DMS 273 (cell line): ENCODE measurements around the gene DNAL4.

Experiments
- DNase-seq: peaks from one replicate; lab custom pipeline; 2025; ENCODE audit not compliant: unreplicated experiment; lab: John Stamatoyannopoulos, UW

DNAL4 gene

GRCh38 chr22:38793721-38794466 lies at the start of gene DNAL4:
DNAL4 (minus strand) TSS chr22:38794143; CDS start chr22:38782731, 11,412 bp downstream.
- DNase-seq = peak; percentile 98

- peak; percentile 89 for DNase-seq
These were observed 49.3 kb upstream of the DNAL4 start for GRCh38 chr22:38843201-38843656.

DNA sequence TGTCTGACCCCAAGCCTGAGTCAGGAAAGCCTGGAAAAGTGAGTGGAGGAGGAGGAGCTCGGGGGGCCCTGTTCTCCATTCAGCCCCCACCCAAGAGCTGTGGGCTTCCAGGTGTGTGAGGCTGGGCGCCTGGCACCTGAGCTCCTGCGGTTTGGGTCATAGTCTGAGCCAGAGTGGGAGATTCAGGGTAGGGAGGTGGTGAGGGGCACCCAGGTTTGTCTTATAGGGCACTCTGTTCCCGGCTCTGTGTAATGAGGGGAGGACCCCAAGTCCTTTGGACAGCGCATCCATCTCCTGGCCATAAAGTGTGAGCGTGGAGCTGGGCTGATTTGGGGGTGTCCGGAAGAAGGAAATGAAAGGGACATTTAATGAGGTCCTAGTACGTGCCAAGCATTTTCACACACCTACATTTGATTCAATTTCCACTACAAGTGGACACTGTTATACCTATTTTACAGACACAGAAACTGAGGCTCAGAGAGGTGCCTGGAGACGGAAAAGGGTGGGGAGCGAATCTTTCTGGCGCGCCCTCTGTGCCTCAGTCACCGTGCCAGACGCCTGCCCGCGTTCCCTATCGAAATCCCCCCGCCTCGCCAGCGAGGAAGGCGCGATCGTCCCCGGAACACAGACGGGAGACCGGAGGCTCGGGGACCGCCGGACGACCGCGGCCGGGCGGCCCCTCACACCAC lies 48.7 kb upstream of the DNAL4 start:
- no peak for DNase-seq

DNA sequence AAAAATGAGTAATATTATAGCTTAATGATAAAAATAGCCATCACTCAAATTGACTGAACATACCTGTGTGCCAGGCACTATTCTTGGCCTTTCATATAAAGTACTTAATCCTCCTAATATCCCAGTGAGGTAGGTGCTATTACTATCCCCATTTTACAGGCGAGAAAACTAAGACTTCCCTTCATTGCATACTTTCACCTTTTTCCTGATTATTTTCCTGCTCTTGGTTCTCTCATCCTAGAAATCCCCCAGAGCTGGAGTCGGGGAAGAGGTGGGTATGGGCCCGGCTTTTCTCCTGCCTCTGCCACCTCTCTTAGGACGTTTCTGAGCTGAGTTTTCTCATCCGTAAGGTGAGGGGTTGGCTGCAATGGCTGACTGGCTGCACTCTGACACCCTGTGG lies 47.7 kb upstream of the DNAL4 start:
- no peak for DNase-seq

DNA sequence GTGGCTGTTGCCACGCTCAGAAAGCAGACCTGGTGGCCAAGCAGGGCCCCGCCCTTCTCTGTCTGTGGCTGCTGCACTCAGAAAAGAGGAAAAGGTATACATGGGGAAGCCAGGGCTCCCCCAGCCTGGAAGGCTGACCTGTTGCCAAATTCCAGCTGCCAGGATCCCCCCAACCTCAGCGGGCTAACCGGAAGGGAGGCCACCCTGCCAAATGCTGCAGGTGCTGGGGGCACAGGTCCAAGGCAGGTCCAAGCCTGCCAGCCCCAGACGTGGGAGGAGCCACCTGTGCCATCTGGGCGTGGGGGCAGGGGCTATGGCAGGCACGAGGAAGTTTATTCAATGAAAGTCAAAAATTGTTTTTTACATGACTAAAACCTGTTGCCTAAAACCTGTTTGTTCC lies 47.3 kb upstream of the DNAL4 start:
- DNase-seq = peak; percentile 46

DNA sequence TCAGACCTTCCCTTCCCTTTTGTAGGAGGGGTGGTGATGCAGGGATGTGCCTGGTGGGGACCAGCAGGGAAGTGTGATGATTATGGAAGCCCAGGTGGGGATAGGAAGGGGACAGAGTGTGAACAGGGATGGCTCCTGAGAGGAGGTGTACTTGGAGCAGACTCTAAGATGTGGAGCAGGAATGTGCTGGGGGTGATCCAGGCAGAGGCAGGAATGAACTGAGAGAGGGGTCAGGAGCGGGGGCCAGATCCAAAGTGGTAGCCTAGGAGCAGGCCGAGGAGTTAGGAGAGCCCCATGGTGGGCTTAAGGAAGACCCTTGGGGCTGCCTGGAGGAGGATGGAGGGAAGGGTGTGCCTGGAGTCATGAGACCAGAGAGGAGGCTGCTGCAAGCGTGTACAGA lies 46.2 kb upstream of the DNAL4 start:
- no peak for DNase-seq

GRCh38 chr22:38839686-38840085 lies 45.7 kb upstream of the DNAL4 start:
- DNase-seq = no peak

DNA sequence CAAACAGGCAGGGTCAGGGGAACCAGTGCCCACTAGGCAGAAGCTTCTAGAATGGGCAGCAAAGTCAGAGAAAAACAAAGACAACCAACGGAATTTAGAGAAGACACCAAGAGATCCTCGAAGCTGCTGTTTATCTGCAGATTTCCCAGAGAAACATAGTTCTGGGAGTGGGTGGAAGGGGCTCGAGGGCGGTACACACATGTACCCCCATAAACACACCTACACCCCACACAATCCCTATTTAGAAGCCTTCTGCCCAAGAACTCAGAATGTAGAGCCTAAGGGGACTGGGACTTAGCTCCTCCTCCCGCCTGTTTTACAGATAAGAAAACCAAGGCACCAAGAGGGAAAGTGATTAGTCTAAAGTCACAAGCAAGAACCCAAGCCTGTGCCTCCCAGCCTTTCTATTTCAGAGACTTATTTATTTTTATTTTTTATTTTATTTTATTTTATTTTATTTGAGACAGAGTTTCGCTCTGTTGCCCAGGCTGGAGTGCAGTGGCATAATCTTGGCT lies 43.5 kb upstream of the DNAL4 start:
- no peak for DNase-seq

DNA sequence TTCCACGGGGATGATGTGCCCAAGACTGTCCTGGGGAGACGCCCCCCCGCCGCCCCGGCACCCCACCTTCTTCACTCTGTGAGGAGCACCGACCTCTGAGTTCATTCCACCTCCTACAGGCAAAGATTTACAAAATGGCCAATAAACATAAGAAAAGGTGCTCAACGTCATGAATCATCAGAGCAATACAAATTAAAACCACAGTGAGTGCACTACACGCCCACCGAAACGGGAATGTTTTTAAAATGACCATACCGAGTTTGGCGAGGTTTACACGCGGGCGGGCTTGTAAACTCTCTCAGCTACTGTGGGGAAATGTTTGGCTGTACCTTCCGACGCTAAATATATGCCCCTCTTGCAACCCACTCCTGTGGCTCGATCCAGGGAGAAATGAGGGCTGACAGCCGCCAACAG lies 42.0 kb upstream of the DNAL4 start:
- DNase-seq = no peak

DNA sequence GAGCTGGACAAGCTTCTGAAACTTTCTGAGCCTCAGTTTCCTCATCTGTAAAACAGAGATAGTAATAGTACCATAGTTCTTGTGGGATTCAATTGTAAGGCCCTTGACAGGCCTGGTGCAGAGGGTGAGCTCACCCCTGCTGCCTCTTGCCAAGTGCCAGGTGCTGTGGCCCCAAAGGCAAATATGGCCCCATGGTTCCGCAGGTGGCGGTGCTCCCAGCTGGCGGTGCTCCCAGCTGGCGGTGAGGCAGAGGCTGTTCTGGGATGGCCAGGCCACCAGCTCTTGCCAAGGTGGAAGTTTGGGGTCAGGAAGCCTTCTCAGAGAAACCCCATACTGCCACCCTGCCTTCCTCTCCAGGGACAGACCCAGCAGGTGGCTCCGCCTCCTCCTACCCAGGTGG lies 41.0 kb upstream of the DNAL4 start:
- no peak for DNase-seq

GRCh38 chr22:38834215-38834953 lies 40.4 kb upstream of the DNAL4 start:
- peak; percentile 24 for DNase-seq

GRCh38 chr22:38833061-38833460 lies 39.1 kb upstream of the DNAL4 start:
- no peak for DNase-seq

DNA sequence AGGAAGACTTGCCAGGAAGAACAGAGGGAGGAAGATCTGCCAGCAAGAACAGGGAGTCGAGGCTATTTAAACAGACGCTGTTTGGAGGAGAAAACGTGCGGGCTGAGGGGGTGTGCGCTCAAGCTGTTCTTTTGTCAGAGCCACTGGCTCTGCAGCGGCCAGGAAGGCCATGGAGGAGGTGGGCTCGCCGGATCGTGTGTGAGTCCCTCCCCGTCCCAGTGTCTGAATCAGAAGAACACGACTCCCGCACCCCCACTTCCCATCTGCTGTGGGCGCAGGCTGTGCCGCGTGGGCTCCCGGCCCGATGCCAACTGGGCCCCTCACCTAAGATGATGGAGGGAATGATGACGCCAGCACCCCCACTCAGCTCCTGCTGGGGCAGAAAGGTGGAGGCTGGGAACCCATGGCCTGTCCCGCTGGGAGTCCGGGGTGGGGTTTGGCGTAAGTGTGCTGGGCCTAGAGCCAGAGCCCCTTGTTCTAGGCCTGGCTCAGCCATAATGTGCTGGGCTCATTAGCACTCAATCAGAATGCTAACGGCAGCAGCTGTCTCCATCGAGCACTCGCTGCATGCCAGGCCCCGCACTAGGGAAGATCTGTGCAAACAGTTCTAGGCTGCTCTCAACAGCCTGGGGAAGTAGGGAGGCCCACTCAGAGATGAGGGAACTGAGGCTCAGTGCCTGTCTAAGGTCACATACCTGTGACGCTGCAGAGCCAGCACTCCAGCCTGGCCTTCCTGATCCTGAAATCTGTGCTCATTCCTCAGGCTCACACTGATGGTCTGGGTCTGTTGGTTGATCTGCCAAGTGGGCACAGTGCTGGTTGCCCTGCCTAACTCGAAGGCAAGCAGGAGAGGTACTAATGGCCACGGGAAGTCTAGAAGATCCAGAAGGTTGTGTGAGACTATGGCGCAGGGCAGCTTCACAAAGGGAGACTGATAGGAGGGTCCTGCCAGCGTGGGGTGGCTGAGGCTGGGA lies 38.3 kb upstream of the DNAL4 start:
- peak; percentile 91 for DNase-seq

GRCh38 chr22:38831166-38831945 lies 37.4 kb upstream of the DNAL4 start:
- DNase-seq = no peak

- no peak for DNase-seq
These were observed 36.8 kb upstream of the DNAL4 start for GRCh38 chr22:38830845-38831108.

- no peak for DNase-seq
These were observed 36.3 kb upstream of the DNAL4 start for GRCh38 chr22:38830026-38830844.

DNA sequence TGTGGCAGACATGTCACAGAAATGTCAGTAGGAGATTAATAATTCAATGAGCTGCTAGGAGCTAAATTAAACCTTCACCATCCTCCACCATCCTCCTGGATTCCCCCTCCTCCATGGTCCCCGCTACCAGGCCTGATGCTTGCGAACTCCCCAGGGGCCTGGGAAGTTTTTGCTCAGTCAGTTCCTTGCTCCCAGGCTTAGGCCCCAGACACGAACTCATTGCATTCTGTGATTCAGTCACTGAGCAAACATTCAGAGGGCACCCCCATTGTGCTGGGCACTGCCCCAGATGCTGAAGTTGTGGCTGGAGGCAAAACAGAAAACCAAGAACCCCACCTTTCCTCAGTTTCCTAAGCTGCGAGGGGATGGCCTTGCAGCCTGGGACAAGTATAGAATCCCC lies 35.5 kb upstream of the DNAL4 start:
- no peak for DNase-seq

- no peak for DNase-seq
These were observed 34.8 kb upstream of the DNAL4 start for GRCh38 chr22:38828616-38829205.

- DNase-seq = peak; percentile 61
These were observed 34.2 kb upstream of the DNAL4 start for GRCh38 chr22:38828191-38828590.
